ENCODE results near the gene NREP.

GRCh38 chr5:111743512-111743911, 13.5 kb downstream of the NREP start:
- TF ChIP-seq CTCF (IDR thresholded peaks at IDR 0.05): no peak
- no peak for TF ChIP-seq POLR2A (IDR thresholded peaks at IDR 0.05)

All from Peyer's patch (tissue), 4 donors.